Stimulated activated CD4-positive, alpha-beta T cell treated with anti-CD3 and anti-CD28 coated beads, Interleukin-12 subunit alpha, Interleukin-12 subunit beta, amount 100 ng/mL, for 24 hours (primary cell): ENCODE results near the gene ARHGAP10.

Experiments
- DNase-seq, 2 experiments: peaks; one replicate each; pipeline ENCODE4 v3.0.0-alpha.2; 2020; ENCODE audit warnings: low read depth in 2 of 2

Gene ARHGAP10

DNA sequence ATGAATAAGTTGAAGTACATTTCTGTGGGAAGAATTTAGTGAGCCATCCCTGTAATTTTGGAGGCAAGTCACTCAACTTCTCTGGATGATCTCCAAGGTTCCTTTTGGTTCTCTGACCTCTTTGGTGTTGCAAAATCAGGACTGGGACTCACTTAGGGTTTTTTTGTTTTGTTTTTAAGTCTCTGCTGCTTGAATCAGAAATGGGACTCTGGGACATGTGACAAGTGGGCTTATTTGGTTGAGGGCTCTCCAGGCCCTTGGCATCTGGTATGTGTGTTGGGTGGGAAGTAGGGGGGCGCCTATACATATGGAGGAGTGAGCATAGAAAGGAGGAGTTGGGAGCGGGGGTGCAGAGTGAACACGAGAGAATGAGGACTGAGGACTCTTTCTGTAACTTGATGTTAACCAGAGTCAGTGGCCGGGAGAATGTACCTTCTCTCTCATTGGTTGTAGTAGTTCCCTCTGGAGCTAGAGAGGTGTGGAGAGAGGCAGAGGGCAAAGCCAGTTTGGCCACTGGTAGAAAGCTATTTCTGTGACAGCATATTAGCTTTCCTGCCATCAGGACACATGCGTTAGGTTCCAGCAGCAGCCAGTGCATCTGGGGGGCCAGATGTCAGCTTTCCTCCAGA is 1.9 kb downstream of the ARHGAP10 start:
- DNase-seq, result no peak

- DNase-seq, result no peak
These were observed 2.6 kb downstream of the ARHGAP10 start for GRCh38 chr4:147734496-147734895.

- DNase-seq, result no peak
These were observed 3.8 kb downstream of the ARHGAP10 start for GRCh38 chr4:147735413-147736301.

DNA sequence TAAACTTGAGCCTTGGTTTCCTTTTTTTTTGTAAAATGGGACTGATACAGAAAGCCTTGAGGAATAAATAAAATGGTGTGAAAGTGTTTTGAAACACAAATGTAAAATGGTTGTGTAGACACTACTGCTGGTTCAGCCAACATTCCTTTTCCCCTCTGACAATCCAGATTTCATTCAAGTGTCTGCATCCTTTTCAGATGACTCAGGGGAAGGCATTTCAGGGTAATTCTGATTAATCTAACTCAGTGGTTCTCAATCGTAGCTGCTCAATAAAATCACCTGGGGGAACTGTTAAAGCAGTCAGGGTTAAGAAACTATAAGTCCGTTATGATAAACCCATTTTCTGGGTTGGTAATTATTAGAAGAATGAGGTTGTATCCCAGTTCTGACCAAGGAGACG is 4.6 kb downstream of the ARHGAP10 start:
- DNase-seq, result no peak

GRCh38 chr4:147737623-147738022 is 5.7 kb downstream of the ARHGAP10 start:
- DNase-seq, result no peak

GRCh38 chr4:147739239-147739823 is 7.4 kb downstream of the ARHGAP10 start:
- DNase-seq, result no peak

- DNase-seq, result no peak
These were observed 8.3 kb downstream of the ARHGAP10 start for GRCh38 chr4:147740176-147740575.

GRCh38 chr4:147741190-147741788 is 9.4 kb downstream of the ARHGAP10 start:
- DNase-seq, result no peak

GRCh38 chr4:147747787-147748454 is 16.0 kb downstream of the ARHGAP10 start:
- no peak for DNase-seq

DNA sequence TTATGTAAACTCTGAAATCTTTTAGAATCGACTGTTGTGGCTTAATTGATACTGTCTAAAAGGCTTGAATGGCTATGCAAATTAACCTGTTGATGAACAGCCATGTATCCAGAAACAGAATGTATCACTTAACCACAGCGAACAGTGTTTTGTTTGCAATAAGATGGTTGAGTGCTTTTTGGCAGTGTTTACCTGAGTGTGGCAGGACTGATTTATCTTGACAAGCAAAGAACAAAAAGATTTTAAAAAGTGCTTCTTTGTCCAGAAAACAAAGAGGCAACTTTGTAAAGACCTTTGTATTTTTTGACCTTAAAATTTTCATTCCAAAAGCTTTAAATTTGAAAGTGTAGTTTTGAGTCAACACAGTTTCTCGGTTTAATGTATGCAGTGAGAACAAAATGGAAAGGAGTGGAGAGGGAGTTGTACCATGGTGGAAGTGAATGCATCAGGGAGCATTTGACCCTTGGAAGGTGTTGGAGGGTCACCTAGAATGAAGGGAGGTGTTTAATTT is 18.0 kb downstream of the ARHGAP10 start:
- no peak for DNase-seq

- DNase-seq, result no peak
These were observed 21.2 kb downstream of the ARHGAP10 start for GRCh38 chr4:147753047-147753446.

GRCh38 chr4:147754037-147754445 is 22.2 kb downstream of the ARHGAP10 start:
- no peak for DNase-seq

- no peak for DNase-seq
These were observed 23.8 kb downstream of the ARHGAP10 start for GRCh38 chr4:147755561-147756295.

GRCh38 chr4:147756417-147756816 is 24.5 kb downstream of the ARHGAP10 start:
- DNase-seq, result no peak

DNA sequence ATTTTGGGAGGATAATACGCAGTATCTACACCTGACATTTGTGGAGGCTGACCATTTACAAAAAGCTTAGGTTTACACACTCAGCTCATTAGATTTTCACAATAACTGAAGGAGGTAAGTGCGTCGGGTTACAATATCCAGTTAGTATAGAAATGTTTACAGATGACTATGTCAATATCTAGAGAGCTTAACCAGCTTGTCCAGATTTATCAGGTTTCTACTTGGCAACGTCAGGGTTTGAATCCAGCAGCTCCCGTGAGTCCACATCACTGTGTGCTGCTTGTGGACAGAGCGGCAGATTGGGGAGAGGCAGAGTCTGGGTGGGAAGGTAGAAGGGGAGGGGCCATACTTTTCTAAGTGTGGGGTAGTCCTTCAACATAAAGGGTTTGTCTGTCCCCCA is 28.3 kb downstream of the ARHGAP10 start:
- no peak for DNase-seq

- DNase-seq, result no peak
These were observed 28.8 kb downstream of the ARHGAP10 start for GRCh38 chr4:147760695-147761094.

DNA sequence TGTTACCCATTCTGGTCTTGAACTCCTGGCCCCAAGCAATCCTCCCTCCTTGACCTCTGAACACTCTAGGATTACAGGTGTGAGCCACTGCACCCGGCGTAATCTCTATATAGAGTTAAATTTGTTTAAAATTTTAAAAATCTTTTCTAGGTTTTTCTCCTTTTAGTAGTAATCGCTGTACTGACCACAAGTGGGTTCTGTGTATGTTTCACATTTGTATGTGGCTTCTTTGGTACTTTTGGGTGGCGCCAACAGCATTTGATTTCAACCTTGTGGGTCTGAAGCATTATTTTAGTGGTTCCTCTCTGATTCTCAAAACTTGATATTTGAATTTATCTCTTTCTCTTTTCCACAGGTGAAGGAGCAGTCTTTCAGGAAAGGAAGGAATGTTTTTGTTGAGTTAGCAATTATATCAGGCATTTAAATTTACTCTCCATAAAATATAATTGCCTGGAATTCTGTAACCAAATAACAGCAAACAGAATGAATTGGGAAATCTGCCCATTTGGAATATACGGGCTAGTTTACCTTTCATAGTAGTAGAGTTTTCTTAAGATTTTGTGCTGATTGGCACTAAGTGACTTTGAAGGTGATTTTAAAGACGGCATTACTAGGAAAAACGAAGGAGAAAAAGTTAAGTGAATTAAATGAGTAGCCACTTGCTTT is 29.5 kb downstream of the ARHGAP10 start:
- no peak for DNase-seq

DNA sequence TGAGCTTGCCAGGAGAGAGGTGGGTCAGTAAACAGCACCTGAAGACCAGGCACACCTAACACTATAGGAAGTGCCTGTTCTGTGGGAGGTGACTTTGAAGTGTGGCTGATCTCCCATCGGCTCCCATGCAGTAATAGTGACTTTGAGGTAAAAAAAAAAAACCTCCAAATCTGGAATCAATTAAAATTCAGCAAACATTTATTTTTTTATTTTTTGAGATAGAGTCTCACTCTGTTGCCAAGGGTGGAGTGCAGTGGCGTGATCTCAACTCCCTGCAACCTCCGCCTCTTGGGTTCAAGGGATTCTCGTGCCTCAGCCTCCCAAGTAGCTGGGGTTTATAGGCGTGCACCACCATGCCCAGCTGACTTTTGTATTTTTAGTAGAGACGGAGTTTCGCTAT is 32.4 kb downstream of the ARHGAP10 start:
- DNase-seq, result no peak

DNA sequence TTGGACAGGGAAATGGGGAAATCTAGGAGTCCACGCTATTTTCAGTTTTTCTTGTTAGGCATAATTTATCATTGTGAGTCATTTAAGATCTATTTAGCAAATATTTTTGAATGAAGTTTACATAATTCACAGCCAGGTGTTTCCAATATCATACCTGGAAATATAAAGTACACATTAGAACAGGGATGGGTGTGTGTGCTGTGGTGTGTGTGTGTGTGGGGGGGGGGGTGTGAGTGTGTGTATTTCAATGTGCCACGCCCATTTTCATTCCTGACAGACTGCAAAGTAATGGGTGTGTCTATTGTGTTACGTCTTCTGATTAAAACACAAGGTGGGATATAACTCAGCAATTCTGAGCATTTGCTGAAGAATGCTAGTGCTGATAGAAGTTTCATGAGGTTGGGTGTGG is 33.2 kb downstream of the ARHGAP10 start:
- DNase-seq, result no peak

GRCh38 chr4:147768113-147768512 is 36.2 kb downstream of the ARHGAP10 start:
- DNase-seq, result no peak
